K562 treated with DMSO at 1 percent for 48 hours (cell line): Measurements from ENCODE around the gene MDFI. TPM values are rescaled to one million over a fixed set of nuclear protein-coding genes. Genes with fewer than 3 reads are reported as not detected.

ENCODE experiments used
- total RNA-seq: library from RNA; unstranded; fragments of 300-600 nt; gene quantifications from 2 replicates; pipeline ENCODE4 v1.2.3, GENCODE V29; 2022; ENCODE audit warnings: low replicate concordance; ENCODE audit errors: extremely low read depth

MDFI gene, protein sequence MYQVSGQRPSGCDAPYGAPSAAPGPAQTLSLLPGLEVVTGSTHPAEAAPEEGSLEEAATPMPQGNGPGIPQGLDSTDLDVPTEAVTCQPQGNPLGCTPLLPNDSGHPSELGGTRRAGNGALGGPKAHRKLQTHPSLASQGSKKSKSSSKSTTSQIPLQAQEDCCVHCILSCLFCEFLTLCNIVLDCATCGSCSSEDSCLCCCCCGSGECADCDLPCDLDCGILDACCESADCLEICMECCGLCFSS
- total RNA-seq = not detected in 2 replicates

DNA sequence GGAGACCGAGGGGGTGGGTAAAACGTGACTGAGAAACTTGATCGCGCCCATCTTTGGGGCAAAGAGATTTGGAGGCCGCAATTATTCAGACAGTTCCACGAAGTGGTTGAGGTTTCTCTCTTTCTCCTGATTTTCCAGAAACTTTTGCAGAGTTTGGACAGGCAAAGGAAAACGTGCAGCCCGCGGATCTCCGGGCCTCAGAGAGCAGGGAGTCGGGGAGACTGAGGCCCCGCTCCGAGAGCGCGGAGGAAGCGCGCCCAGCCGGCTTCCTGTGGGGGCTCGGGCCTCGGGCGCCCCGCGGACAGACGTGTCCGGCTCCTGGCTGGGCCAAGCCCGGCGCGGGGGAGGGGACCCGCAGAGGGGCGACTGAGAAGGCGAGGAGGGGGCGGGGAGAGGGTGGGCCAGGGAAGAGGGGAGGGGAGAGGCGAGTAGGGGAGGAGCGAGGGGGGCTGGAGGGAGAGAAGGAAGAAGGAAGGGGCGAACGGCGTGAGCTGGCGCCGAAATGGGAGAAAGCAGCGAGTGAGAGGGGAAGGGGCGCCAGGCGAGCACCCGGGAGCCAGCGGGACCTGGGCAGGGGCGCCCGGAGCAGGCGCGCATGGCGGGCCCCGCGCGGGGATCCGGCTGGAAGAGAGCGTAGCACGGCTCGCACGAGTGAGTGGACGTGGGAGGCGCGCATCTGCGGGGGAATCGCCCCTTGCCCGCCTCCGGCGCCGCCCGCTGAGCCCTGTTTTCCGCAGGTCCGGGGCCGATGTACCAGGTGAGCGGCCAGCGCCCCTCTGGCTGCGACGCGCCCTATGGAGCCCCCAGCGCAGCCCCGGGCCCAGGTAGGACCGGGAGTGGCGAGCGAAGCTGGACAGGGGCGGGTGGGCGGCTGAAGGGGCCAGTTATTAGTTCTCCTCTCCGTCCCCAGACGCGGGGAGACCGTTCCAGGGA is at the start of gene MDFI:
Gene MDFI, plus strand, starts transcription at position 467 of the 933 bp plus-strand sequence. Its CDS starts 282 bp downstream, at position 749.

Other genes with a start within 250 kb of the MDFI start
- gene FOXP4, start 92.1 kb upstream of the MDFI start, total RNA-seq = not detected in 2 replicates
- gene TFEB, start 97.1 kb downstream of the MDFI start, total RNA-seq = not detected in 2 replicates
- not detected in 2 replicates for gene PGC, start 108.9 kb downstream of the MDFI start, total RNA-seq
- gene FRS3, start 141.4 kb downstream of the MDFI start, total RNA-seq = not detected in 2 replicates
- gene PRICKLE4, start 142.3 kb downstream of the MDFI start, total RNA-seq = not detected in 2 replicates
- gene TOMM6, start 149.2 kb downstream of the MDFI start, total RNA-seq = not detected in 2 replicates